ENCODE results near the gene SF3B6.
"Not testable (repeated sequence)": the region's sequence is repeated elsewhere in the genome, so short reads cannot be mapped to it uniquely, and the experiment has no call there.

SF3B6 gene

DNA sequence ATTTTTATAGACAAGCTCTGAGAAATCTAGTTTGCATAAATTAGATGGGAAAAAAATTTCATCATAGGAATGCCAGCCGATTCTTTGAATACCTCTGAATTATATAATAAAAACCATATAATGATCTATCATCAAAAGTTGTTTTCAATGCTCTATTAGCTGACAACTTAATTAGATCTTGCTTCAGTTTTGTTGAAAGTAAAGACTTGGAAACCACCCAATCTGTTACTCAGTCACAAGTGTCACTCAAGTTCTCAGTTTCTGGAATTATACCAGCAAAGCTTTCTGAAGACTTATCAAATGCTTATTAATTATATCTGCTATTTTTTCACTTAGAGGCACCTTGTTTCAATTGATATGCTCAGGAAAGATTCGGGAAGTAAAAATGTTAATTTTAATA lies 25.9 kb upstream of the SF3B6 start:
- Histone ChIP-seq H3K27me3 (ENCODE audit: insufficient read depth, low read depth, severe bottlenecking) (no peaks in the 10 kb centered on the region), H3K36me3 (no peaks in the 10 kb centered on the region), H3K27ac (no peak overlapping the region), H3K4me3 (ENCODE audit: low read depth, low read length) (no peak overlapping the region), H3K9me3 (ENCODE audit: severe bottlenecking) (peaks cover 2% of the 10 kb centered on the region)
- DNase-seq: no peak
- TF ChIP-seq, protein P1, sequence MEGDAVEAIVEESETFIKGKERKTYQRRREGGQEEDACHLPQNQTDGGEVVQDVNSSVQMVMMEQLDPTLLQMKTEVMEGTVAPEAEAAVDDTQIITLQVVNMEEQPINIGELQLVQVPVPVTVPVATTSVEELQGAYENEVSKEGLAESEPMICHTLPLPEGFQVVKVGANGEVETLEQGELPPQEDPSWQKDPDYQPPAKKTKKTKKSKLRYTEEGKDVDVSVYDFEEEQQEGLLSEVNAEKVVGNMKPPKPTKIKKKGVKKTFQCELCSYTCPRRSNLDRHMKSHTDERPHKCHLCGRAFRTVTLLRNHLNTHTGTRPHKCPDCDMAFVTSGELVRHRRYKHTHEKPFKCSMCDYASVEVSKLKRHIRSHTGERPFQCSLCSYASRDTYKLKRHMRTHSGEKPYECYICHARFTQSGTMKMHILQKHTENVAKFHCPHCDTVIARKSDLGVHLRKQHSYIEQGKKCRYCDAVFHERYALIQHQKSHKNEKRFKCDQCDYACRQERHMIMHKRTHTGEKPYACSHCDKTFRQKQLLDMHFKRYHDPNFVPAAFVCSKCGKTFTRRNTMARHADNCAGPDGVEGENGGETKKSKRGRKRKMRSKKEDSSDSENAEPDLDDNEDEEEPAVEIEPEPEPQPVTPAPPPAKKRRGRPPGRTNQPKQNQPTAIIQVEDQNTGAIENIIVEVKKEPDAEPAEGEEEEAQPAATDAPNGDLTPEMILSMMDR (IDR thresholded peaks at IDR 0.05; ENCODE audit: low read depth, low read length): no peak

DNA sequence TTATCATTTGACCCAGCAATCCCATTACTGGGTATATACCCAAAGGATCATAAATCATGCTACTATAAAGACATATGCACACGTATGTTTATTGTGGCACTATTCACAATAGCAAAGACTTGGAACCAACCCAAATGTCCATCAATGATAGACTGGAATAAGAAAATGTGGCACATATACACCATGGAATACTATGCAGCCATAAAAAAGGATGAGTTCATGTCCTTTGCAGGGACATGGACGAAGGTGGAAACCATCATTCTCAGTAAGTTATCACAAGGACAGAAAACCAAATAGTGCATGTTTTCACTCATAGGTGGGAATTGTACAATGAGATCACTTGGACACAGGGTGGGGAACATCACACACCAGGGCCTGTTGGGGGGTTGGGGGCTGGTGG lies 24.6 kb upstream of the SF3B6 start:
- DNase-seq, H3K36me3 ChIP-seq: not testable (repeated sequence)

DNA sequence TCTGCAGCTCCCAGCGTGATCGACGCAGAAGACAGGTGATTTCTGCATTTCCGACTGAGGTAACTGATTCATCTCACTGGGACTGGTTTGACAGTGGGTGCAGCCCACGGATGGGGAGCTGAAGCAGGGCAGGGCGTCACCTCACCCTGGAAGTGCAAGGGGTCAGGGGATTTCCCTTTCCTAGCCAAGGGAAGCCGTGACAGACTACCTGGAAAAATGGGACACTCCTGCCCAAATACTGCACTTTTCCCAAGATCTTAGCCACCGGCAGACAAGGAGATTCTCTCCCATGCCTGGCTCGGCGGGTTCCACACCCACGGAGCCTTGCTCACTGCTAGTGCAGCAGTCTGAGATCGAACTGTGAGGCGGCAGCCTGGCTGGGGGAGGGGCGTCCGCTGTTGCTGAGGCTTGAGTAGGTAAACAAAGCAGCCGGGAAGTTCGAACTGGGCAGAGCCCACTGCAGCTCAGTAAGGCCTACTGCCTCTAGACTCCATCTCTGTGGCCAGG lies 19.1 kb upstream of the SF3B6 start:
- DNase-seq; H3K27me3 ChIP-seq (ENCODE audit: insufficient read depth, low read depth, severe bottlenecking); H3K9me3 ChIP-seq (ENCODE audit: severe bottlenecking); H3K4me3 ChIP-seq (ENCODE audit: low read depth, low read length); H3K36me3 ChIP-seq; H3K27ac ChIP-seq: not testable (repeated sequence)

More for the DNA sequence above, 24.6 kb upstream of the SF3B6 start:
- not testable (repeated sequence) for H3K4me3 ChIP-seq (ENCODE audit: low read depth, low read length); H3K27me3 ChIP-seq (ENCODE audit: insufficient read depth, low read depth, severe bottlenecking); H3K9me3 ChIP-seq (ENCODE audit: severe bottlenecking); H3K27ac ChIP-seq

DNA sequence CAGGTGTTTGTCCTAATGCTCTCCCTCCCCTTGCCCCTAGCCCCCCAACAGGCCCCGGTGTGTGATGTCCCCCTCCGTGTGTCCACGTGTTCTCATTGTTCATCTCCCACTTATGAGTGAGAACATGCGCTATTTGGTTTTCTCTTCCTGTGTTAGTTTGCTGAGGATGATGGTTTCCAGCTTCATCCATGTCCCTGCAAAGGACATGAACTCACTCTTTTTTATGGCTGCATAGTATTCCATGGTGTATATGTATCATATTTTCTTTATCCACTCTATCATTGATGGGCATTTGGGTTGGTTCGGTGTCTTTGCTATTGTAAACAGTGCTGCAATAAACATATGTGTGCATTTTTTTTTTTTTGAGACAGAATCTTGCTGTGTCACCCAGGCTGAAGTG lies 17.1 kb upstream of the SF3B6 start:
- not testable (repeated sequence) for H3K27me3 ChIP-seq (ENCODE audit: insufficient read depth, low read depth, severe bottlenecking); DNase-seq; H3K9me3 ChIP-seq (ENCODE audit: severe bottlenecking); H3K4me3 ChIP-seq (ENCODE audit: low read depth, low read length); H3K36me3 ChIP-seq; H3K27ac ChIP-seq

DNA sequence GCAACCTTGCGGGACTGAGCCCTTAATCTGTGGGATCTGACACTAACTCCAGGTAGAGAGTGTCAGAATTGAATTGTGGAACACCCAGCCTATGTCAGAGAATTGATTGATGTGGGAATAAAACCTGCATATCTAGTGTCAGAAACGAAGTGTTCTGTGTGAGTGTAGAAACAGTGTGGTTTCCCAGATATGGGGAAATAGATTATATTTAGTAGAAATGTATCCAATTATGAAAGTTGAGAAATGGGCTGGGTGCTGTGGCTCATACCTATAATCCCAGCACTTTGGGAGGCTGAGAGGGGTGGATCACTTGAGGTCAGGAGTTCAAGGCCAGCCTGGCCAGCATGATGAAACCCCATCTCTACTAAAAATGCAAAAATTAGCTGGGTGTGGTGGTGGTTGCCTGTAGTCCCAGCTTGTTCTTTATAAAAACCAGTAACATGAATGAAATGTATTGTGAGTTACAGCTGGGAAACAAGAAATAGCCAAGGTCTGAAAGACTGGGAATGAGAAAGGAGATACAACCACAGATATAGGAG lies 12.8 kb upstream of the SF3B6 start:
- Histone ChIP-seq H3K9me3 (ENCODE audit: severe bottlenecking) (no peaks in the 10 kb centered on the region), H3K4me3 (ENCODE audit: low read depth, low read length) (no peak overlapping the region), H3K27ac (no peak overlapping the region), H3K36me3 (no peaks in the 10 kb centered on the region), H3K27me3 (ENCODE audit: insufficient read depth, low read depth, severe bottlenecking) (no peaks in the 10 kb centered on the region)
- DNase-seq: no peak
- TF ChIP-seq, protein P1 (IDR thresholded peaks at IDR 0.05; ENCODE audit: low read depth, low read length): no peak

DNA sequence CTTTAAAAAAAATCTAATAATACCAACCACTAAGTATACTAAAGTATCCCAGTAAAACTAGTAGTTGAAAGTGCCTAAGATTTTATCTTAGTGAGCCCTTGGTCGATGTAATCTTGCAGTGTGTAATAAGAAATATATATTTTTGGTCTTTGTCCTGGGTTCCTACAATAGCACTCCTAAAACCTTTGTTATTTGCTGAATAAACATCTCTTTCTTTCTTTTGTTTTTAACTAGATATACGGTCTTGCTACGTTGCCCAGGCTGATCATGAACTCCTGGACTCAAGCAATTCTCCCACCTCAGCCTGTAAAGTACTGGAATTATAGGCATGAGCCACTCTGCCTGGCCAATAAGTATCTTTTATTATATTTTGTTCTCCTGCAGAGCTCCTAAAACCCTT lies 10.9 kb upstream of the SF3B6 start:
- no peak for DNase-seq
- Histone ChIP-seq H3K9me3 (ENCODE audit: severe bottlenecking) (no peaks in the 10 kb centered on the region), H3K4me3 (ENCODE audit: low read depth, low read length) (no peak overlapping the region), H3K27me3 (ENCODE audit: insufficient read depth, low read depth, severe bottlenecking) (no peaks in the 10 kb centered on the region), H3K36me3 (peaks cover 8% of the 10 kb centered on the region), H3K27ac (no peak overlapping the region)
- TF ChIP-seq, protein P1 (IDR thresholded peaks at IDR 0.05; ENCODE audit: low read depth, low read length): no peak

DNA sequence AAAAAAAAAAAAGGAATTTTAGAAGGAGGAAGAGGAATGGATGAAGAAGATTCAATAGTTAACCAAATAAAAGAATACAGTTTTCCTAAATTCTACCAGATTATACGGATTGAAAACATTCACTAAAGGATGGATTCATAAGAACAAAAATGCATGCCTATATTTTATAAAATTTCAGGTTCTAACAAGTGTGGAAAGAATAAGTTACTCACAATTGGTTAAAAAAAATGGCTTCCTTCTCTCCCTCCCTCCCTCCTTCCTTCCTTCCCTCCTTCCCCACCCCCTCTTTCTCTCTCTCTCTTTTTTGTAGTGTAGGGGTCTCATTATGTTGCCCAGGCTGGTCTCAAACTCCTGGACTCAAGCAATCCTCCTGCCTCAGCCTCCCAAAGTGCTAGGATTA lies 10.1 kb upstream of the SF3B6 start:
- DNase-seq: no peak
- peaks cover 11% of the 10 kb centered on the region for H3K36me3 ChIP-seq
- no peaks in the 10 kb centered on the region for H3K27me3 ChIP-seq (ENCODE audit: insufficient read depth, low read depth, severe bottlenecking)
- no peak overlapping the region for H3K4me3 ChIP-seq (ENCODE audit: low read depth, low read length)
- no peaks in the 10 kb centered on the region for H3K9me3 ChIP-seq (ENCODE audit: severe bottlenecking)
- H3K27ac ChIP-seq: no peak overlapping the region
- TF ChIP-seq, protein P1 (IDR thresholded peaks at IDR 0.05; ENCODE audit: low read depth, low read length): no peak

Data from WERI-Rb-1 (cell line).